Stimulated activated naive CD8-positive, alpha-beta T cell treated with anti-CD3 and anti-CD28 coated beads, Interleukin-15, Interleukin-2, amounts not matched to agents 100 ng/mL and 50 ng/mL, for 24 hours (primary cell): ENCODE data around the gene ARID4B.
"Not testable (repeated sequence)": the region's sequence is repeated elsewhere in the genome, so short reads cannot be mapped to it uniquely, and the experiment has no call there.

Experiments used
- H3K27ac Mint-ChIP-seq: one replicate; pipeline ENCODE4 v1.8.0; 2021; ENCODE audit warnings: mild to moderate bottlenecking, mixed read lengths
- H3K27me3 Mint-ChIP-seq: one replicate; pipeline ENCODE4 v1.8.0; 2021; ENCODE audit warnings: mixed read lengths
- H3K36me3 Mint-ChIP-seq: one replicate; pipeline ENCODE4 v1.8.0; 2021; ENCODE audit warnings: low read depth, mixed read lengths
- H3K4me1 Mint-ChIP-seq: one replicate; pipeline ENCODE4 v1.8.0; 2021; ENCODE audit warnings: low read depth, mixed read lengths
- H3K4me3 Mint-ChIP-seq: one replicate; pipeline ENCODE4 v1.8.0; 2021; ENCODE audit warnings: mild to moderate bottlenecking, mixed read lengths
- H3K9me3 Mint-ChIP-seq: one replicate; pipeline ENCODE4 v1.8.0; 2021; ENCODE audit warnings: mixed read lengths

ARID4B gene, protein sequence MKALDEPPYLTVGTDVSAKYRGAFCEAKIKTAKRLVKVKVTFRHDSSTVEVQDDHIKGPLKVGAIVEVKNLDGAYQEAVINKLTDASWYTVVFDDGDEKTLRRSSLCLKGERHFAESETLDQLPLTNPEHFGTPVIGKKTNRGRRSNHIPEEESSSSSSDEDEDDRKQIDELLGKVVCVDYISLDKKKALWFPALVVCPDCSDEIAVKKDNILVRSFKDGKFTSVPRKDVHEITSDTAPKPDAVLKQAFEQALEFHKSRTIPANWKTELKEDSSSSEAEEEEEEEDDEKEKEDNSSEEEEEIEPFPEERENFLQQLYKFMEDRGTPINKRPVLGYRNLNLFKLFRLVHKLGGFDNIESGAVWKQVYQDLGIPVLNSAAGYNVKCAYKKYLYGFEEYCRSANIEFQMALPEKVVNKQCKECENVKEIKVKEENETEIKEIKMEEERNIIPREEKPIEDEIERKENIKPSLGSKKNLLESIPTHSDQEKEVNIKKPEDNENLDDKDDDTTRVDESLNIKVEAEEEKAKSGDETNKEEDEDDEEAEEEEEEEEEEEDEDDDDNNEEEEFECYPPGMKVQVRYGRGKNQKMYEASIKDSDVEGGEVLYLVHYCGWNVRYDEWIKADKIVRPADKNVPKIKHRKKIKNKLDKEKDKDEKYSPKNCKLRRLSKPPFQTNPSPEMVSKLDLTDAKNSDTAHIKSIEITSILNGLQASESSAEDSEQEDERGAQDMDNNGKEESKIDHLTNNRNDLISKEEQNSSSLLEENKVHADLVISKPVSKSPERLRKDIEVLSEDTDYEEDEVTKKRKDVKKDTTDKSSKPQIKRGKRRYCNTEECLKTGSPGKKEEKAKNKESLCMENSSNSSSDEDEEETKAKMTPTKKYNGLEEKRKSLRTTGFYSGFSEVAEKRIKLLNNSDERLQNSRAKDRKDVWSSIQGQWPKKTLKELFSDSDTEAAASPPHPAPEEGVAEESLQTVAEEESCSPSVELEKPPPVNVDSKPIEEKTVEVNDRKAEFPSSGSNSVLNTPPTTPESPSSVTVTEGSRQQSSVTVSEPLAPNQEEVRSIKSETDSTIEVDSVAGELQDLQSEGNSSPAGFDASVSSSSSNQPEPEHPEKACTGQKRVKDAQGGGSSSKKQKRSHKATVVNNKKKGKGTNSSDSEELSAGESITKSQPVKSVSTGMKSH (N-terminal part only)

GRCh38 chr1:235327559-235328270, at the start of gene ARID4B:
Gene ARID4B, minus strand, starts transcription at chr1:235328179. Its CDS starts 1,260 bp downstream, at chr1:235326919.
- peak within 1 kb of the TSS; percentile 97 for H3K4me3 Mint-ChIP-seq
- peaks cover 33% of the 10 kb centered on the region for H3K36me3 Mint-ChIP-seq
- no peaks in the 10 kb centered on the region for H3K9me3 Mint-ChIP-seq
- peak within 1 kb of the TSS; percentile 88 for H3K27ac Mint-ChIP-seq
- peaks cover 33% of the 10 kb centered on the region for H3K4me1 Mint-ChIP-seq
- H3K27me3 Mint-ChIP-seq: no peaks in the 10 kb centered on the region

GRCh38 chr1:235375919-235376605, 48.1 kb upstream of the ARID4B start:
- no peak overlapping the region for H3K4me3 Mint-ChIP-seq
- H3K27me3 Mint-ChIP-seq: no peaks in the 10 kb centered on the region
- H3K4me1 Mint-ChIP-seq: peaks cover 5% of the 10 kb centered on the region
- H3K36me3 Mint-ChIP-seq: peaks cover 16% of the 10 kb centered on the region
- no peak overlapping the region for H3K27ac Mint-ChIP-seq
- no peaks in the 10 kb centered on the region for H3K9me3 Mint-ChIP-seq

GRCh38 chr1:235369802-235370201, 41.8 kb upstream of the ARID4B start:
- Mint-ChIP-seq H3K27me3 (no peaks in the 10 kb centered on the region), H3K27ac (no peak overlapping the region), H3K4me3 (peak overlapping the region; percentile 9), H3K4me1 (peaks cover 42% of the 10 kb centered on the region), H3K36me3 (peaks cover 9% of the 10 kb centered on the region), H3K9me3 (no peaks in the 10 kb centered on the region)

DNA sequence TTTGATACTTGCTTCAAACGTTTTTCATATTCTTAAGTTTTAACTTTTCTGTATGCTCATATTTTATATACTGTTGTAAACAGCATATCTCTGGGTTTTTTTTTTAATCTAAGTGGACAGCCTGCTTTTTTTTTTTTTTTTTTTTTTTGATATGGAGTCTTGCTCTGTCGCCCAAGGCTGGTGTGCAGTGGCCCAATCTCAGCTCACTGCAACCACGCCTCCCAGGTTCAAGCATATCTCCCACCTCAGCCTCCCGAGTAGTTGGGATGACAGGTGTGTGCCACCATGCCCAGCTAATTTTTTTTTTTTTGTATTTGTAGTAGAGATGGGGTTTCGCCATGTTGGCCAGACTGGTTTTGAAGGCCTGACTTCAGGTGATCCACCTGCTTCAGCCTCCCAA, 40.4 kb upstream of the ARID4B start:
- Mint-ChIP-seq H3K4me1 (peaks cover 37% of the 10 kb centered on the region), H3K36me3 (peaks cover 9% of the 10 kb centered on the region), H3K4me3 (peak overlapping the region; percentile 98), H3K27ac (no peak overlapping the region), H3K9me3 (no peaks in the 10 kb centered on the region), H3K27me3 (no peaks in the 10 kb centered on the region)

DNA sequence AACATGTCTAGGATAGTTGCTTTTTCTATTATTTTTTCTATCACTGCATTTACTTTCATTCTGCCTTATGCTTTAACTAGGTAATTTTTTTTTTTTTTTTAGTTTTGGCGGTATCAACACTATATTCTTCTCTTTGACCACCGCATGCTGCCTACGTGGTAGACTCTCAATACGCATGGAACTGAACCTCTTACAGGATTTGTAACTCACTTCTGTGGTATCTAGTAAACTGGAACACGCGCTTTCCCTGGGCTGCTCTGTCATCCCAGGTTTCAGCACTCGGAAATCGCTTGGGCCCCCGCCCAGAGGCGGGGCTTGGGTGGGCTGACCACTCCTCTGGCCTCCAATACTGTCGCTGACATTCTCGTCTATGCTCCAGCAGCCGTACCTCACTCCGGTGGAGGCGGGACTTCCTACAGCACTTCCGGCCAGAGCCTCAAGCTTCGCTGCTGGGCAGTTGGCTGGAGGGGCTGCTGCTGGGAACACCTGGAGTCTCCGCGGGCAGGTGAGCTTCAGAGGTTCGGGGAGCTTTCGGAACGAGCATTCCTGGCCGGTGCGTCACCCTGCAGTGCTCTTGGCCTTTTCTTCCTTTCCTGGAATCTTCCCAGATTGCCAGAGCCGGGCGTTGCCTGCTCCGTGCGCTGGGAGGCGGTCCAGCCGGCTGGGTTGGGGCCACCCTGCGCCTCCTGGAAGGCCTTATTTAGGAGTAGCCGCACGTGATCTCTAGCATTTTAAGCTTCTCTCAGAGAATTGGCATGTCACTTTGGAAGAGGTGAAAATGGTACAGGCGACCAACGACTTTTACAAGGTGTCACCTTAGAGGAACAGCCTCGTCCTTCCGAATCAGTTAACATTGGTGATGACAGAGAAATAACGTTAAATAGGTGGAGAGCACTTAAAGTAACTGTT, 39.3 kb upstream of the ARID4B start, which contains the start of gene TBCE:
Gene TBCE (plus strand): TSS at position 428 of the 909 bp plus-strand sequence. CDS start 12,623 bp downstream, outside the sequence.
- H3K27me3 Mint-ChIP-seq: no peaks in the 10 kb centered on the region
- peak within 1 kb of the TSS; percentile 84 for H3K27ac Mint-ChIP-seq
- peaks cover 9% of the 10 kb centered on the region for H3K36me3 Mint-ChIP-seq
- peaks cover 37% of the 10 kb centered on the region for H3K4me1 Mint-ChIP-seq
- no peaks in the 10 kb centered on the region for H3K9me3 Mint-ChIP-seq
- peak within 1 kb of the TSS; percentile 98 for H3K4me3 Mint-ChIP-seq

DNA sequence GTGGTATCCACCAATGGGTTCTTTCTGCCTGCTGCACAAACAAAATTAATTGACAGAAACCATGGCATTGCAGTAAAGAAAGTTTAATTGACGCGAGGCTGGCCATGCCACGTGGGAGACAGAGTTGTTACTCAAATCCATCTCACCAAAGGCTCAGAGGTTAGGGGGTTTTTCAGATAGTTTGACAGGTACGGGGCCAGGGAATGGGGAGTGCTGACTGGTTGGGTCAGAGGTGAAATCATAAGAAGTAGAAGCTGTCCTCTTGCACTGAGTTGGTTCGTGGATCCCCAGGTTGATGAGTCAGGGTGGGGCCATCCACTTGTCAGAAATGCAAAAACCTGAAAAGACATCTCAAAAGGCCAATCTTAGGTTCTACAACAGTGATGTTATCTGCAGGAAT, 38.3 kb upstream of the ARID4B start:
- Mint-ChIP-seq H3K4me1 (peaks cover 37% of the 10 kb centered on the region), H3K27me3 (no peaks in the 10 kb centered on the region), H3K4me3 (peak overlapping the region; percentile 98), H3K36me3 (peaks cover 9% of the 10 kb centered on the region), H3K27ac (peak overlapping the region; percentile 84), H3K9me3 (no peaks in the 10 kb centered on the region)

- H3K36me3 Mint-ChIP-seq, H3K4me3 Mint-ChIP-seq, H3K27ac Mint-ChIP-seq, H3K9me3 Mint-ChIP-seq, H3K27me3 Mint-ChIP-seq: not testable (repeated sequence)
- H3K4me1 Mint-ChIP-seq: peaks cover 33% of the 10 kb centered on the region
Measured at GRCh38 chr1:235364189-235364588, 36.2 kb upstream of the ARID4B start.

- H3K9me3 Mint-ChIP-seq: no peaks in the 10 kb centered on the region
- no peaks in the 10 kb centered on the region for H3K4me1 Mint-ChIP-seq
- no peak overlapping the region for H3K4me3 Mint-ChIP-seq
- no peaks in the 10 kb centered on the region for H3K36me3 Mint-ChIP-seq
- no peak overlapping the region for H3K27ac Mint-ChIP-seq
- H3K27me3 Mint-ChIP-seq: no peaks in the 10 kb centered on the region
Measured at GRCh38 chr1:235358899-235359298, 30.9 kb upstream of the ARID4B start.

DNA sequence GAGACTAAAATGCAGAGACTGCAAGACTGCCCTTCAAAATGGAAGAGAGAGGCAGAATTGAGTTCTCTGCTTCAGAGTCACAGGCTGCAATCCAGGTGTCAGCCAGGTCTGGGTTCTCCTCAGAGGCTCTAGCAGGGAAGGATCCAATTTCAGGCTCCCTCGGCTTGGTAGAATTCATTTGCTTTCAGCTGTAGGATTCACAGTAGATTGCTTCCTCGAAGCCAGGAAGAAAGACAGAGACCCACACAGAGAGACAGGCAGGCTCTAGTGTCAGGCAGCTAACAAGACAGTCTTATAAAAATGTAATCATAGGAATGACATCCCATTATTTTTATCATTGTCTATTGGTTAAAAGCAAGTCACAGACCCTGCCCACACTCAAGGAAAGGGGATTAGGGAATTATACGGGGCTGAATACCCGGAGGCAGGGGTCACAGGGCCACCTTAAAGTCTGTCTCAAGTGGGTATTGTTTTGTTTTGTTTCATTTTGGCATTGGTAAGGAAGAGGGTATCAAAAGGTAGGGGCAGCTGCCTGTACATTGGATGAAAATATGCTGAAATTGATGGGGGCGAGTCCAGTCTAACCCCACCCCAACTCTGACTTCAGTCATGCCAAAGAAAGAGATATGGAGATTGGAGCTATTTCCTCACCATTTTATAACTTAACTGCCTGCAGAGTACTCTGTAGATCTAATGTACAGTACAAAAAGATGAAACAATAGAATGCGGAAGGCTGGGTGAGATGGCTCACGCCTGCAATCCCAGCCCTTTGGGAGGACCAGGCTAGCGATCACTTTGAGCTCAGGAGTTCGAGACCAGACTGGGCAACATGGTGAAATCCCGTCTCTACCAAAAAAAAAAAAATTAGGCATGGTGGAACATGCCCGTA, 29.8 kb upstream of the ARID4B start:
- Mint-ChIP-seq H3K27me3 (no peaks in the 10 kb centered on the region), H3K27ac (no peak overlapping the region), H3K4me3 (no peak overlapping the region), H3K36me3 (no peaks in the 10 kb centered on the region), H3K9me3 (no peaks in the 10 kb centered on the region), H3K4me1 (no peaks in the 10 kb centered on the region)

DNA sequence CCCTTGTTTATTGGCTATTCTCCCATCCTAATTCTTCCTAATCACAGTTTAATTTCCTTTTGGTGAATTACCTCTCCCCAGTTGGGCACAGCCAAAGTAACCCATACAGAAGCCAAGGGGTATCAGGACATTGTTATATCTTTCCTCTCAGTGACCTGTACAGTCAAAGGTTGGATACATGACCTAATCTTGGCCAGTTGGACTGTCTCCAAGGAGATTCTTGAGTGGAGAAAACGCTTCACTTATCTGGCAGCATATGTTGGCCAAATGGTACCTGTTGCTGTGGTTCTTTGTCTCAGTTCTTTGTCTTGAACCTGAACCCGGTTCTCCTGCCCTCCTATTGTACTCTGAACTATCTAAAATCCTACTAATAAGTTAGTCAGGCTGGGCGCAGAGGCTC, 23.9 kb upstream of the ARID4B start:
- no peak overlapping the region for H3K27ac Mint-ChIP-seq
- no peaks in the 10 kb centered on the region for H3K9me3 Mint-ChIP-seq
- H3K4me3 Mint-ChIP-seq: no peak overlapping the region
- H3K27me3 Mint-ChIP-seq: no peaks in the 10 kb centered on the region
- peaks cover 6% of the 10 kb centered on the region for H3K36me3 Mint-ChIP-seq
- H3K4me1 Mint-ChIP-seq: no peaks in the 10 kb centered on the region

DNA sequence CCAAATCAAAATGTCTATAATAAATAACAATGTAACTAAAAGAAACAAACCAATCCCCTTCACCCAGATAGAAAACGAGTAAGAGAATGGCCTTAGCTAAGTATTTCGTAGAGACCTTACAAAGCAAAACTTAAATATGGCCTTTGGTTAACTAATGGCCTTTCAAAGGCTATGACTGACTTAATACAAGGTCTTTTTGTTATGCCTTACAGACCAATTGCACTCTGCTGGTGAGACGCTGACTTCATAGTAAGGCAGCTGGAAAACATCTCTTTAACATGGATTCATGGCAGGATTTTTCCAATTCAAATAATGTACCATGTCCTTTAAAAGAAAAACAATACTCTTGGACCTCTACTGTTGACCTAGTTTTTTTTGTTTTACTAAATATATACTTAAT, 23.5 kb upstream of the ARID4B start:
- Mint-ChIP-seq H3K27ac (no peak overlapping the region), H3K4me3 (no peak overlapping the region), H3K4me1 (no peaks in the 10 kb centered on the region), H3K36me3 (peaks cover 9% of the 10 kb centered on the region), H3K27me3 (no peaks in the 10 kb centered on the region), H3K9me3 (no peaks in the 10 kb centered on the region)

- Mint-ChIP-seq H3K4me1 (peaks cover 17% of the 10 kb centered on the region), H3K27me3 (no peaks in the 10 kb centered on the region), H3K27ac (peak overlapping the region; percentile 61), H3K36me3 (peaks cover 39% of the 10 kb centered on the region), H3K4me3 (no peak overlapping the region), H3K9me3 (no peaks in the 10 kb centered on the region)
Measured at GRCh38 chr1:235343726-235344125, 15.7 kb upstream of the ARID4B start.
